HepG2 (cell line): ENCODE measurements around the gene CELF6. TPM values are rescaled to one million over a fixed set of nuclear protein-coding genes. Genes with fewer than 3 reads are reported as not detected.

Experiments used
- ISL2 ChIP-seq: sonication (generic); formaldehyde crosslinking; IDR thresholded peaks from 2 replicates; pipeline ENCODE4 v1.5.0; 2020; ENCODE audit warnings: missing genetic modification reagents
- KAT7 ChIP-seq: IDR thresholded peaks from 2 replicates; pipeline ENCODE4 v1.6.1; 2018; ENCODE audit warnings: borderline replicate concordance, missing compliant biosample characterization
- KDM2A ChIP-seq: sonication (generic); formaldehyde crosslinking; IDR thresholded peaks from 2 replicates; pipeline ENCODE4 v1.4.0; 2020; ENCODE audit warnings: low read depth, missing genetic modification reagents, borderline replicate concordance
- MAFG ChIP-seq: sonication (generic); formaldehyde crosslinking; IDR thresholded peaks from 2 replicates; pipeline ENCODE4 v1.5.1; 2020; ENCODE audit warnings: mild to moderate bottlenecking, missing genetic modification reagents
- NFYC ChIP-seq: IDR thresholded peaks from 2 replicates; pipeline ENCODE4 v1.6.1; 2016; ENCODE audit warnings: missing genetic modification reagents, missing compliant biosample characterization
- PHF21A ChIP-seq: sonication (generic); formaldehyde crosslinking; IDR thresholded peaks from 2 replicates; pipeline ENCODE4 v1.5.0; 2020; ENCODE audit warnings: mild to moderate bottlenecking, missing genetic modification reagents
- RAD21 ChIP-seq: fragments of 450-650 bp; formaldehyde crosslinking; IDR thresholded peaks from 2 replicates; pipeline ENCODE4 v1.5.0; 2020; ENCODE audit warnings: mild to moderate bottlenecking
- RAD51 ChIP-seq: fragments of 450-650 bp; IDR thresholded peaks from 2 replicates; pipeline ENCODE4 v1.6.1; 2016; ENCODE audit warnings: borderline replicate concordance
- RELA ChIP-seq: sonication (generic); formaldehyde crosslinking; IDR thresholded peaks from 2 replicates; pipeline ENCODE4 v1.4.0; 2020; ENCODE audit warnings: missing genetic modification reagents
- TEAD3 ChIP-seq: optimal IDR thresholded peaks from 2 replicates; pipeline ENCODE3; 2016; ENCODE audit warnings: borderline replicate concordance
- ZNF333 ChIP-seq: sonication (generic); formaldehyde crosslinking; IDR thresholded peaks from 2 replicates; pipeline ENCODE4 v1.4.0; 2020; ENCODE audit warnings: mild to moderate bottlenecking, missing genetic modification reagents, borderline replicate concordance
- ZNF674 ChIP-seq: sonication (generic); formaldehyde crosslinking; IDR thresholded peaks from 2 replicates; pipeline ENCODE4 v1.5.0; 2020; ENCODE audit warnings: low read depth, mild to moderate bottlenecking, missing genetic modification reagents
- polyA plus RNA-seq, 8 experiments: library from polyadenylated mRNA; depleted of rRNA in 3 of 8; stranded (reverse) in 7 of 8; unstranded in 1 of 8; fragments of >200 nt; fragmentation: Illumina TruSeq in 4 of 8; extraction: Trizol in 4 of 8; gene quantifications; 2 replicates each; pipeline versions ENCODE4 v1.2.1 to v1.2.3, GENCODE V29; 2011 to 2016; ENCODE audit warnings: low read depth in 4 of 8, missing spikeins in 1 of 8, mixed read lengths in 1 of 8; ENCODE audit not compliant: insufficient read depth in 1 of 8
- total RNA-seq, 5 experiments: library from RNA; depleted of rRNA; stranded (reverse); fragments of >200 nt; fragmentation: Illumina TruSeq; extraction: Trizol; gene quantifications; 2 replicates each; pipeline ENCODE4 v1.2.3, GENCODE V29; 2016; ENCODE audit warnings: low read depth in 1 of 5
- TF ChIP-seq, protein P1 (sequence below): sonication (generic); formaldehyde crosslinking; IDR thresholded peaks from 2 replicates; pipeline ENCODE4 v1.5.0; 2020; ENCODE audit warnings: mild to moderate bottlenecking, missing genetic modification reagents
- TF ChIP-seq, protein P2 (sequence below): sonication (generic); formaldehyde crosslinking; IDR thresholded peaks from 2 replicates; pipeline ENCODE4 v1.8.1; 2022; ENCODE audit warnings: low read depth, mild to moderate bottlenecking, missing genetic modification reagents
- TF ChIP-seq, protein P3 (sequence below): sonication (generic); formaldehyde crosslinking; IDR thresholded peaks from 2 replicates; pipeline ENCODE4 v1.4.0; 2020; ENCODE audit warnings: missing genetic modification reagents

Gene CELF6
- total and polyA plus RNA-seq, 2 of the 13 experiments (the other 11 are each of a cell fraction or from before 2014, with no cell fraction given), result 0.49 to 0.94 TPM

DNA sequence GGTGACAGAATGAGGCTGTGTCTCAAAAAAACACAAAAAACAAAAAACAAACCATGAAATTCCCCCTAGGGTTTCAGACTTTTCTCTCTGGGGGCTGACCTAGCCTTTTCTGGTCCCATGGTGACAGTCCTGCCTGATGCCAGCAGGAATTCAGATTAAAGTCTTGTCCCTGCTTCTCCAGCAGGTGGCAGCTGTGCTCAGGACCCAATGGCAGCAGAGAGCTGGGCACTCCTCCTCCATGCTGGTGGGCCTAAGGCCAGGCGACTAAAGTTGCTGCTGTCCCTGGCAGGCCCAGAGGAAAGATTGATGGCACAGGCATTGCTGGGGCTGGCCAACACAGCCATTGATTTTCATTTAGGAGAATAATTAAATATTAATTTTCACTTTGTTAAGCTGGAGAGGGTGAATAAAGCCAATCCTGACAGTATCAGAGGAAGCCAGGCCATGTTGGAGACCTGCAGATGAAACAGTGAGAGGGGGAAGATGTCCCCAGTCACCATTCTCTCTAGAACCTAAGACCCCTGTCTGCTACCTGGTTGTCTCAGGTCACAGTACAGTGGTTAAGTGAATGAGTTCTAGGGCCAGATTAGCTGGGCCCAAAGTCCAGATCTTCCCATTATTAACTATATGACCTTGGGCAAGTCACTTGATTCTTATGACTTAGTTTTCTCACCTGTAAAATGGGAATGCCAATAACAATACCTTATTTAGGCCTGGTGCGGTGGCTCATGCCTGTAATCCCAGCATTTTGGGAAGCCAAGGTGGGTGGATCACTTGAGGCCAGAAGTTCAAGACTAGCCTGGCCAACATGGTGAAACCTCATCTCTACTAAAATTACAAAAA is 7.1 kb downstream of the CELF6 start (continued):
- TF ChIP-seq, protein P1, sequence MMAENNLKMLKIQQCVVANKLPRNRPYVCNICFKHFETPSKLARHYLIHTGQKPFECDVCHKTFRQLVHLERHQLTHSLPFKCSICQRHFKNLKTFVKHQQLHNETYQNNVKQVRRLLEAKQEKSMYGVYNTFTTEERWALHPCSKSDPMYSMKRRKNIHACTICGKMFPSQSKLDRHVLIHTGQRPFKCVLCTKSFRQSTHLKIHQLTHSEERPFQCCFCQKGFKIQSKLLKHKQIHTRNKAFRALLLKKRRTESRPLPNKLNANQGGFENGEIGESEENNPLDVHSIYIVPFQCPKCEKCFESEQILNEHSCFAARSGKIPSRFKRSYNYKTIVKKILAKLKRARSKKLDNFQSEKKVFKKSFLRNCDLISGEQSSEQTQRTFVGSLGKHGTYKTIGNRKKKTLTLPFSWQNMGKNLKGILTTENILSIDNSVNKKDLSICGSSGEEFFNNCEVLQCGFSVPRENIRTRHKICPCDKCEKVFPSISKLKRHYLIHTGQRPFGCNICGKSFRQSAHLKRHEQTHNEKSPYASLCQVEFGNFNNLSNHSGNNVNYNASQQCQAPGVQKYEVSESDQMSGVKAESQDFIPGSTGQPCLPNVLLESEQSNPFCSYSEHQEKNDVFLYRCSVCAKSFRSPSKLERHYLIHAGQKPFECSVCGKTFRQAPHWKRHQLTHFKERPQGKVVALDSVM, result no peak
- TF ChIP-seq RELA (CRISPR knock-in tag) (no peak), PHF21A (CRISPR knock-in tag) (no peak), ISL2 (no peak), ZNF674 (CRISPR knock-in tag) (no peak), MAFG (CRISPR knock-in tag) (no peak), TEAD3 (CRISPR knock-in tag) (peak; percentile 12), RAD21 (peak; percentile 67; the same call in 1 of the 2 replicates), KDM2A (CRISPR knock-in tag) (peak; percentile 63; the same call in 1 of the 2 replicates), RAD51 (no peak), KAT7 (CRISPR knock-in tag) (no peak), ZNF333 (CRISPR knock-in tag) (no peak), NFYC (no peak)
- TF ChIP-seq, protein P2, sequence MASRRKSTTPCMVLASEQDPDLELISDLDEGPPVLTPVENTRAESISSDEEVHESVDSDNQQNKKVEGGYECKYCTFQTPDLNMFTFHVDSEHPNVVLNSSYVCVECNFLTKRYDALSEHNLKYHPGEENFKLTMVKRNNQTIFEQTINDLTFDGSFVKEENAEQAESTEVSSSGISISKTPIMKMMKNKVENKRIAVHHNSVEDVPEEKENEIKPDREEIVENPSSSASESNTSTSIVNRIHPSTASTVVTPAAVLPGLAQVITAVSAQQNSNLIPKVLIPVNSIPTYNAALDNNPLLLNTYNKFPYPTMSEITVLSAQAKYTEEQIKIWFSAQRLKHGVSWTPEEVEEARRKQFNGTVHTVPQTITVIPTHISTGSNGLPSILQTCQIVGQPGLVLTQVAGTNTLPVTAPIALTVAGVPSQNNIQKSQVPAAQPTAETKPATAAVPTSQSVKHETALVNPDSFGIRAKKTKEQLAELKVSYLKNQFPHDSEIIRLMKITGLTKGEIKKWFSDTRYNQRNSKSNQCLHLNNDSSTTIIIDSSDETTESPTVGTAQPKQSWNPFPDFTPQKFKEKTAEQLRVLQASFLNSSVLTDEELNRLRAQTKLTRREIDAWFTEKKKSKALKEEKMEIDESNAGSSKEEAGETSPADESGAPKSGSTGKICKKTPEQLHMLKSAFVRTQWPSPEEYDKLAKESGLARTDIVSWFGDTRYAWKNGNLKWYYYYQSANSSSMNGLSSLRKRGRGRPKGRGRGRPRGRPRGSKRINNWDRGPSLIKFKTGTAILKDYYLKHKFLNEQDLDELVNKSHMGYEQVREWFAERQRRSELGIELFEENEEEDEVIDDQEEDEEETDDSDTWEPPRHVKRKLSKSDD, result no peak
- TF ChIP-seq, protein P3, sequence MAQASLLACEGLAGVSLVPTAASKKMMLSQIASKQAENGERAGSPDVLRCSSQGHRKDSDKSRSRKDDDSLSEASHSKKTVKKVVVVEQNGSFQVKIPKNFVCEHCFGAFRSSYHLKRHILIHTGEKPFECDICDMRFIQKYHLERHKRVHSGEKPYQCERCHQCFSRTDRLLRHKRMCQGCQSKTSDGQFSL (CRISPR knock-in tag), result no peak
